GM12891 (cell line): Measurements from ENCODE around the gene GSTM3.

ENCODE experiments used
- POLR2A ChIP-seq: IDR thresholded peaks from 2 replicates; pipeline ENCODE4 v1.6.1; 2011; ENCODE audit warnings: low read depth, low read length, control low read depth
- SPI1 ChIP-seq: IDR thresholded peaks from 2 replicates; pipeline ENCODE4 v1.6.1; 2011; ENCODE audit warnings: low read depth, low read length, control low read depth
- TAF1 ChIP-seq: IDR thresholded peaks from 2 replicates; pipeline ENCODE4 v1.6.1; 2011; ENCODE audit warnings: low read depth, low read length, control low read depth

DNA sequence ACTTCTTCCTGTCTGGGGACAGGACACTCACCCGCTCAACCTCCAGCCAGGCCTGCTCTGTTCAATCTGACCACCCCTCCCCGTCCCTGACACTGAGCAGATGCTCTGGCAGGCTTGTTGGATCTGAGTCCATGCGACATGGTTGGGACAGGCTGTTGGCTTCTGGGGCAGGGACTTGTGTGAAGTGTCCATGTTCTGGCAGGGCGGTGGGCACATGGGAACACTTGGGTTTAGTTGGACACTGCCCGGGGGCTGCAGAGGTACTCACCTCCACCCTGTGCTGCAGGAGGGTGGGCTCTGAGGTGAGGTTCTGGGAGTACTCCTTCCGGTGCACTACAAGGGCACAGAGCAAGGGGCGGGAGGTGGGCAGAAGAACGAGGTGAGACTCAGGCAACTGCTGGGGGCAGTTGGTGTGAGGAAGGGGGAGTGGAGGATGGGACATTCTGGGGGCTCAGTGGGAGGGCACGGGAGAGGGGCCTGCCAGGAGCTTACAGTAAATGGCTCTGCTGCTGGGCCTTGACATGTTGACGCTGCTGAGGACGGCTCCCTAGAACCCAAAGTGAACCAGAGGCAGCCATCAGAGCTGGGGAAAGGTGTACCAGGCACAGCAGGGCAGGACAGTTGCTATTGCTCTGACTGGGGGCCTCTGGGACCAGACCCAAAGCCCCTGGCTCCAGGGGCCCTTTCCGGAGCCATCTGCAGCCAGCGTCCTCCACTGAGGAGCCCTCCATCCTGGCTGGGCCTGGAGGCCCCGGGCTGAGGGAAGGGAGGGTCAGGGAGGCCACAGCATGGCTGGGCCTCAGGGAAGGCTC, 20.6 kb upstream of the GSTM3 start:
- TF ChIP-seq POLR2A, result no peak
- TF ChIP-seq TAF1, result no peak
- no peak for TF ChIP-seq SPI1
